Mammary epithelial cell (primary cell): Measurements from ENCODE around the gene GALR3.
A peak's percentile ranks its signal among the peaks of the same experiment; 100 is the strongest.

Source experiments
- CTCF ChIP-seq, 2 donors: IDR thresholded peaks in 1 of 2; conservative IDR thresholded peaks in 1 of 2; 2 replicates each; pipeline ENCODE4 v1.5.1; 2011 to 2012; ENCODE audit warnings: inconsistent platforms in 2 of 2, low read length in 2 of 2, mild to moderate bottlenecking in 2 of 2, control low read depth in 1 of 2, low read depth in 1 of 2; ENCODE audit not compliant: insufficient read depth in 1 of 2; ENCODE audit errors: extremely low read depth in 1 of 2
- EZH2 ChIP-seq: IDR thresholded peaks from 2 replicates; pipeline ENCODE4 v1.6.1; 2012; ENCODE audit warnings: low read length, inconsistent platforms, borderline replicate concordance

- TF ChIP-seq CTCF (conservative IDR thresholded peaks at IDR 0.05 in 1 of 2, IDR thresholded peaks at IDR 0.05 in 1 of 2; ENCODE audit: extremely low read depth in 1 of 2, insufficient read depth in 1 of 2, low read depth in 1 of 2, low read length in 2 of 2) (peak in 1 of 2 donors; percentile 15), EZH2 (no peak)
These were observed 16.5 kb upstream of the GALR3 start for GRCh38 chr22:37806409-37807333.
